Measurements from ENCODE around the gene MYO16.

MYO16 gene

GRCh38 chr13:109175666-109176065 lies 546.3 kb downstream of the MYO16 start (continued):
- no peak for TF ChIP-seq ZNF391 (tag by site-specific recombination; IDR thresholded peaks at IDR 0.05; ENCODE audit: borderline replicate concordance, low read depth)
- TF ChIP-seq MYNN (tag by site-specific recombination; IDR thresholded peaks at IDR 0.05; ENCODE audit: borderline replicate concordance), result no peak
- TF ChIP-seq ZNF585B (tag by site-specific recombination; IDR thresholded peaks at IDR 0.05), result no peak
- TF ChIP-seq GFI1B (tag by site-specific recombination; IDR thresholded peaks at IDR 0.05), result no peak
- no peak for TF ChIP-seq ZNF623 (tag by site-specific recombination; IDR thresholded peaks at IDR 0.05)
- no peak for TF ChIP-seq ZNF16 (tag by site-specific recombination; IDR thresholded peaks at IDR 0.05; ENCODE audit: low read depth)
- no peak for TF ChIP-seq ZNF624 (tag by site-specific recombination; IDR thresholded peaks at IDR 0.05)
- no peak for TF ChIP-seq HIC1 (tag by site-specific recombination; IDR thresholded peaks at IDR 0.05)

GRCh38 chr13:109180905-109181425 lies 551.6 kb downstream of the MYO16 start:
- TF ChIP-seq ZNF157 (tag by site-specific recombination; IDR thresholded peaks at IDR 0.05) (no peak), ZNF112 (tag by site-specific recombination; IDR thresholded peaks at IDR 0.05) (no peak), ZBTB17 (tag by site-specific recombination; IDR thresholded peaks at IDR 0.05) (no peak), ZSCAN23 (tag by site-specific recombination; IDR thresholded peaks at IDR 0.05) (no peak), ZNF585B (tag by site-specific recombination; IDR thresholded peaks at IDR 0.05) (no peak)
- no peak overlapping the region for H3K4me3 ChIP-seq (ENCODE audit: low read depth, low read length)
- CTCF ChIA-PET, result no interaction called here
- POLR2A ChIA-PET, result no interaction called here
- H3K4me1 ChIP-seq (ENCODE audit: control insufficient read depth, insufficient read depth, low read length), result no peaks in the 10 kb centered on the region
- H3K27ac ChIP-seq (ENCODE audit: extremely low read depth, low read depth, low read length), result no peak overlapping the region
- no peaks in the 10 kb centered on the region for H3K36me3 ChIP-seq (ENCODE audit: control insufficient read depth in 2 of 2, insufficient read depth in 1 of 2, low read length in 2 of 2)
- no peaks in the 10 kb centered on the region for H3K9me3 ChIP-seq (ENCODE audit: control insufficient read depth, insufficient read depth, low read depth, low read length)

GRCh38 chr13:109182777-109183465 lies 553.5 kb downstream of the MYO16 start:
- CTCF ChIA-PET, result no interaction called here

More at GRCh38 chr13:109182777-109183465, 553.5 kb downstream of the MYO16 start:
- Histone ChIP-seq H3K4me3 (ENCODE audit: low read depth, low read length) (no peak overlapping the region), H3K9me3 (ENCODE audit: control insufficient read depth, insufficient read depth, low read depth, low read length) (no peaks in the 10 kb centered on the region), H3K36me3 (ENCODE audit: control insufficient read depth in 2 of 2, insufficient read depth in 1 of 2, low read length in 2 of 2) (no peaks in the 10 kb centered on the region), H3K4me1 (ENCODE audit: control insufficient read depth, insufficient read depth, low read length) (no peaks in the 10 kb centered on the region), H3K27ac (ENCODE audit: extremely low read depth, low read depth, low read length) (no peak overlapping the region)
- POLR2A ChIA-PET, result interaction anchor here (0.6 kb wide), 1 partner anchor 9 kb away, joined by 3 read pairs; no protein-coding TSS in a partner anchor
- TF ChIP-seq ZBTB7A (tag by site-specific recombination; IDR thresholded peaks at IDR 0.05; ENCODE audit: low read depth) (no peak), ZNF138 (tag by site-specific recombination; IDR thresholded peaks at IDR 0.05; ENCODE audit: borderline replicate concordance) (no peak), ZNF747 (tag by site-specific recombination; IDR thresholded peaks at IDR 0.05) (no peak), MYNN (tag by site-specific recombination; IDR thresholded peaks at IDR 0.05; ENCODE audit: borderline replicate concordance) (no peak), ZNF175 (tag by site-specific recombination; IDR thresholded peaks at IDR 0.05) (no peak), ZNF132 (tag by site-specific recombination; IDR thresholded peaks at IDR 0.05; ENCODE audit: borderline replicate concordance) (no peak), GLI4 (tag by site-specific recombination; IDR thresholded peaks at IDR 0.05) (no peak), PRDM6 (tag by site-specific recombination; IDR thresholded peaks at IDR 0.05) (no peak), ZNF114 (tag by site-specific recombination; IDR thresholded peaks at IDR 0.05) (no peak), IKZF3 (tag by site-specific recombination; IDR thresholded peaks at IDR 0.05) (no peak), ZNF521 (tag by site-specific recombination; IDR thresholded peaks at IDR 0.05) (no peak), ZNF510 (tag by site-specific recombination; IDR thresholded peaks at IDR 0.05; ENCODE audit: insufficient replicate concordance) (no peak), ZBTB21 (tag by site-specific recombination; IDR thresholded peaks at IDR 0.05) (no peak), ZNF777 (tag by site-specific recombination; IDR thresholded peaks at IDR 0.05; ENCODE audit: borderline replicate concordance) (no peak), ZBTB48 (tag by site-specific recombination; IDR thresholded peaks at IDR 0.05) (no peak), ZFP41 (tag by site-specific recombination; IDR thresholded peaks at IDR 0.05; ENCODE audit: borderline replicate concordance) (no peak), TRIM28 (IDR thresholded peaks at IDR 0.05; ENCODE audit: borderline replicate concordance, low read length) (no peak), ZNF112 (tag by site-specific recombination; IDR thresholded peaks at IDR 0.05) (no peak), ZNF2 (tag by site-specific recombination; IDR thresholded peaks at IDR 0.05) (no peak), ZNF366 (tag by site-specific recombination; conservative IDR thresholded peaks at IDR 0.05) (no peak)

Data from HEK293 (cell line).